GM12801 (cell line): ENCODE measurements around the gene TBC1D22A.

Experiments used
- TF ChIP-seq, protein P1 (sequence below): IDR thresholded peaks from one replicate; pipeline ENCODE4 v1.5.1; 2011; ENCODE audit warnings: control low read depth; ENCODE audit not compliant: insufficient read length; ENCODE audit errors: extremely low read depth

TBC1D22A gene

GRCh38 chr22:47176026-47176389, 413.6 kb downstream of the TBC1D22A start:
- TF ChIP-seq, protein P1, sequence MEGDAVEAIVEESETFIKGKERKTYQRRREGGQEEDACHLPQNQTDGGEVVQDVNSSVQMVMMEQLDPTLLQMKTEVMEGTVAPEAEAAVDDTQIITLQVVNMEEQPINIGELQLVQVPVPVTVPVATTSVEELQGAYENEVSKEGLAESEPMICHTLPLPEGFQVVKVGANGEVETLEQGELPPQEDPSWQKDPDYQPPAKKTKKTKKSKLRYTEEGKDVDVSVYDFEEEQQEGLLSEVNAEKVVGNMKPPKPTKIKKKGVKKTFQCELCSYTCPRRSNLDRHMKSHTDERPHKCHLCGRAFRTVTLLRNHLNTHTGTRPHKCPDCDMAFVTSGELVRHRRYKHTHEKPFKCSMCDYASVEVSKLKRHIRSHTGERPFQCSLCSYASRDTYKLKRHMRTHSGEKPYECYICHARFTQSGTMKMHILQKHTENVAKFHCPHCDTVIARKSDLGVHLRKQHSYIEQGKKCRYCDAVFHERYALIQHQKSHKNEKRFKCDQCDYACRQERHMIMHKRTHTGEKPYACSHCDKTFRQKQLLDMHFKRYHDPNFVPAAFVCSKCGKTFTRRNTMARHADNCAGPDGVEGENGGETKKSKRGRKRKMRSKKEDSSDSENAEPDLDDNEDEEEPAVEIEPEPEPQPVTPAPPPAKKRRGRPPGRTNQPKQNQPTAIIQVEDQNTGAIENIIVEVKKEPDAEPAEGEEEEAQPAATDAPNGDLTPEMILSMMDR: no peak

DNA sequence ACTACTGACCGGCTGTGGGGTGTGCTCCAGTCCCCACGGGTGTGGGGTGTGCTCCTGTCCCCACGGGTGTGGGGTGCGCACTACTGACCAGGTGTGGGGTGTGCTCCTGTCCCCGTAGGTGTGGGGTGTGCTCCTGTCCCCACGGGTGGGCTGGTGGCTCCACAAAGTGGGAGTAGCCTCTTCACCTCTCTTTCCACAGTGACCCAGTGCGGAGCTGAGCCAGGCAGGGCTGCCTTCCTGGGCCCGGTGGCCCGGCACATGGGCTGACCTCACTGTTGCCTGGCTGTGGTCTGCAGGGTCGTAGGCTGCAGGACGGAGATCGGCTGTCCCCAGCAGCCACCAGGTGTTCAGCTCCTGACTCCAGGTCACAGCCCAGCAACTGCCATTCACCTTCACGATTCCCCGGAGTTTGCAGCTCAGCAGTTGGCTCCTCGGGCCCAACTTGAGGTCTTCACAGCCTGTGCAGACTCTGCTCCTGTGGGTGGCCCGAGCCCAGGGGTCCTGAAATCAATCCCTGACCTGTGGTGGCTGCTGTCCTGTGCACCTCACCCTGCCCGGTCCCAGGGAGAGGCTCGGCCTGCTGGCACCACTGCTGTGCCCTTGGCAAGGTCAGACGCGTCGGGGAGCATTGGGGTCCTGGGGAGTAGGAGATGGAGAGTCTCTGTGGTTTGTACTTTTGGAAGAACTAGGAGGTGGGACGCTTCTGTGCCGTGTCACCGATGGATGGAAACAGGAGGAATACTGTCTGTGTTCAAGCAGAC, 414.3 kb downstream of the TBC1D22A start:
- TF ChIP-seq, protein P1: no peak

GRCh38 chr22:47177334-47177815, 414.9 kb downstream of the TBC1D22A start:
- TF ChIP-seq, protein P1: no peak

GRCh38 chr22:47178339-47178738, 415.9 kb downstream of the TBC1D22A start:
- TF ChIP-seq, protein P1: no peak

- TF ChIP-seq, protein P1: no peak
Observed at GRCh38 chr22:47180796-47181195, 418.3 kb downstream of the TBC1D22A start.

GRCh38 chr22:47187176-47187957, 424.9 kb downstream of the TBC1D22A start:
- TF ChIP-seq, protein P1: no peak

DNA sequence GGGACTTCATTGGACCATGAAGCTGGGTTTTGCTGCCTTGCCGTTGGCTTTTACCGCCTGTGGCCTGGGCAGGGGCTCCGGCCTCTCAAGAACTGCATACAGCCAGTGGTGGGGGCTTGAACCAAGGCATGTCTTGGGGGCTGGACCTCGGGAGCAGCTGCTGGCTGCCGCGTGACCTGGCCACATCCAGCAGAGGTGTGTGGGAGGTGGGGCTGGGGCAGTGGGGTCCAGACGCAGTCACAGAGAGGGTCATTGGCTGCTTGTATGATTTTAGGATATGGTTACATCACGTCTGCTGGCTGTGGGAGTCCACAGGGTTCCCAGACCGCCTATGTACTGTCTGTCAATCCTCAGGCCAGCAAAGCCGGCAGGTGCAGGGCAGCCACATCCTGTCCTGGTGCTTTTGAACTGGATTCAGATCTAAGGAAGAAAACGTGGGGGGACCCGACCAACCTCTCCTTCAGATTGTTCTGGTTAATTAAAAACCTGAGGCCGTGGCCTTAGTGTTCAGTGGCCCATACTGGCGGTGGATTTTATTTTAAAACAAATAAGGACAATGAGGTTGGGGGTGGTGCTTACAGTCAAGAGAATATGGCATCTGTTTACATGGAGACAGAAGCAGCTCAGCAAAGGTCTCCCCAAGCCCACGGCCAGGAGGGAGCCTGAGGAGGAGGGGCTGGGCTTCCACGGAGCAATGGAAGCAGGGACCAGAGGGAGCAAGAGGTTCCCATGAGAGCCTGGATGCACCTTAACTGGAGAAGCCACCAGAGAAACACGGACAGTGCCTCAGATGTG, 426.0 kb downstream of the TBC1D22A start:
- TF ChIP-seq, protein P1: no peak
